HepG2 (cell line): ENCODE results near the gene TSPYL1. TPM values are rescaled to one million over a fixed set of nuclear protein-coding genes. Genes with fewer than 3 reads are reported as not detected.

Source experiments
- ATAC-seq: fragments of 200-7000 bp; cut with Tn5 transposase; 3 replicates; pipeline ENCODE4 v1.9.1; 2020; ENCODE audit warnings: mild to moderate bottlenecking, moderate library complexity
- BruUV-seq: library from RNA; stranded (reverse); fragments of 400-500 nt; replicated peaks from 2 replicates; lab custom pipeline; 2021; lab: Mats Ljungman, UMichigan
- CTCF ChIA-PET: fragments of 300-600 bp; formaldehyde crosslinking; extraction: SDS; loops from one replicate; lab custom pipeline; 2021; ENCODE audit warnings: low total read pairs, inconsistent platforms, low intra/inter-chr PET ratio; lab: Yijun Ruan, JAX
- POLR2A ChIA-PET: fragments of 350-600 bp; sonication (Branson Sonifier 250); formaldehyde crosslinking; loops from one replicate; lab custom pipeline; 2020; ENCODE audit warnings: antibody characterized with exemption, inconsistent platforms; lab: Yijun Ruan, JAX
- DNase-seq: peaks from one replicate; pipeline ENCODE4 v3.0.0-alpha.2; 2015; ENCODE audit warnings: low spot score
- FAIRE-seq: peaks from 3 replicates; lab custom pipeline; 2011; peaks lifted over from hg19 to GRCh38; lab: Jason Lieb, UNC
- H2AFZ ChIP-seq: one replicate; pipeline ENCODE4 v1.6.1; 2011; ENCODE audit warnings: low read length, inconsistent platforms
- H3K27ac ChIP-seq: fragments of 300-600 bp; 3 replicates; pipeline ENCODE4 v1.8.0; 2011; ENCODE audit warnings: mixed run types, mild to moderate bottlenecking, mixed read lengths, low read length, inconsistent platforms; ENCODE audit not compliant: insufficient read depth; ENCODE audit errors: extremely low read length
- H3K27me3 ChIP-seq, 2 experiments: fragments of 200-600 bp in 1 of 2; 2 replicates in 1 of 2; 3 replicates in 1 of 2; pipeline versions ENCODE4 v1.6.0 to v1.8.0; 2011; ENCODE audit warnings: low read length in 2 of 2, mild to moderate bottlenecking in 2 of 2, moderate library complexity in 2 of 2, inconsistent platforms in 1 of 2; ENCODE audit not compliant: insufficient read depth in 2 of 2, control insufficient read depth in 1 of 2
- H3K36me3 ChIP-seq, 2 experiments: fragments of 200-600 bp in 1 of 2; replicated peaks in 1 of 2; 2 replicates in 1 of 2; 3 replicates in 1 of 2; pipeline versions ENCODE4 v1.5.1 to v1.8.0; 2011; ENCODE audit warnings: low read length in 2 of 2, inconsistent platforms in 1 of 2; ENCODE audit not compliant: insufficient read depth in 2 of 2, control insufficient read depth in 1 of 2
- H3K4me1 ChIP-seq: 2 replicates; pipeline ENCODE4 v1.5.1; 2012; ENCODE audit warnings: low read length, inconsistent platforms; ENCODE audit not compliant: insufficient read depth
- H3K4me2 ChIP-seq: 2 replicates; pipeline ENCODE4 v1.6.0; 2011; ENCODE audit warnings: low read depth, low read length, inconsistent platforms
- H3K4me3 ChIP-seq, 3 experiments: fragments of 200-600 bp in 1 of 3; sonication (generic), shearing (Covaris generic) in 1 of 3; replicated peaks in 1 of 3; 2 replicates each; pipeline ENCODE4 v1.5.1; 2011 to 2016; ENCODE audit warnings: low read length in 3 of 3, inconsistent platforms in 2 of 3, low read depth in 2 of 3, mild to moderate bottlenecking in 2 of 3, control low read depth in 1 of 3, mixed read lengths in 1 of 3; ENCODE audit not compliant: insufficient read depth in 1 of 3
- H3K79me2 ChIP-seq: one replicate; pipeline ENCODE4 v1.6.1; 2011; ENCODE audit warnings: low read length, inconsistent platforms; ENCODE audit not compliant: insufficient read depth
- H3K9ac ChIP-seq: 2 replicates; pipeline ENCODE4 v1.6.0; 2011; ENCODE audit warnings: mild to moderate bottlenecking, low read depth, low read length, inconsistent platforms; ENCODE audit not compliant: insufficient read depth
- H3K9me3 ChIP-seq: 2 replicates; pipeline ENCODE4 v1.5.1; 2012; ENCODE audit warnings: mild to moderate bottlenecking, low read length
- H4K20me1 ChIP-seq: 2 replicates; pipeline ENCODE4 v1.6.0; 2011; ENCODE audit warnings: inconsistent platforms, mild to moderate bottlenecking, low read length, moderate library complexity; ENCODE audit not compliant: insufficient read depth
- AKNA ChIP-seq: sonication (generic); formaldehyde crosslinking; IDR thresholded peaks from 2 replicates; pipeline ENCODE4 v1.4.0; 2020; ENCODE audit warnings: missing genetic modification reagents, borderline replicate concordance
- ELK4 ChIP-seq: sonication (generic); formaldehyde crosslinking; IDR thresholded peaks from 2 replicates; pipeline ENCODE4 v1.9.0; 2021; ENCODE audit warnings: missing genetic modification reagents, borderline replicate concordance
- ETS1 ChIP-seq: sonication (generic); formaldehyde crosslinking; IDR thresholded peaks from 2 replicates; pipeline ENCODE4 v1.4.0; 2020; ENCODE audit warnings: missing genetic modification reagents
- GMEB2 ChIP-seq: IDR thresholded peaks from 2 replicates; pipeline ENCODE4 v1.6.1; 2016; ENCODE audit warnings: missing biosample characterization, missing genetic modification reagents, low read depth
- IRF1 ChIP-seq: sonication (generic); formaldehyde crosslinking; IDR thresholded peaks from 2 replicates; pipeline ENCODE4 v1.4.0; 2020; ENCODE audit warnings: low read depth, mild to moderate bottlenecking, missing genetic modification reagents
- KMT2B ChIP-seq: IDR thresholded peaks from 2 replicates; pipeline ENCODE4 v1.6.1; 2016; ENCODE audit warnings: missing genetic modification reagents, missing compliant biosample characterization
- TRAFD1 ChIP-seq: sonication (generic); formaldehyde crosslinking; IDR thresholded peaks from 2 replicates; pipeline ENCODE4 v1.5.1; 2020; ENCODE audit warnings: missing genetic modification reagents, mild to moderate bottlenecking, borderline replicate concordance
- ZNF430 ChIP-seq: sonication (generic); formaldehyde crosslinking; IDR thresholded peaks from 2 replicates; pipeline ENCODE4 v1.9.0; 2021; ENCODE audit warnings: mild to moderate bottlenecking, missing genetic modification reagents
- WGBS: methylation state at CpG from one replicate; pipeline ENCODE4 v1.1.6; 2017; ENCODE audit warnings: low lambda C conversion rate; 5-methylcytosine and 5-hydroxymethylcytosine counted together
- in situ Hi-C: cut with HindIII; loops from 2 replicates; pipeline ENCODE4 v1.10.0; 2017; ENCODE audit warnings: low pct_unique_long_range_greater_than_20kb; ENCODE audit not compliant: extremely low pct_ligation_motif_present
- intact Hi-C: fragments of 100-400 bp; cut with micrococcal nuclease; formaldehyde crosslinking; loops from one replicate; pipeline ENCODE4 v1.10.0; 2022; ENCODE audit not compliant: unreplicated experiment
- polyA plus RNA-seq, 8 experiments: library from polyadenylated mRNA; depleted of rRNA in 3 of 8; stranded (reverse) in 7 of 8; unstranded in 1 of 8; fragments of >200 nt; fragmentation: Illumina TruSeq in 4 of 8; extraction: Trizol in 4 of 8; gene quantifications; 2 replicates each; pipeline versions ENCODE4 v1.2.1 to v1.2.3, GENCODE V29; 2011 to 2016; ENCODE audit warnings: low read depth in 4 of 8, missing spikeins in 1 of 8, mixed read lengths in 1 of 8; ENCODE audit not compliant: insufficient read depth in 1 of 8
- total RNA-seq, 5 experiments: library from RNA; depleted of rRNA; stranded (reverse); fragments of >200 nt; fragmentation: Illumina TruSeq; extraction: Trizol; gene quantifications; 2 replicates each; pipeline ENCODE4 v1.2.3, GENCODE V29; 2016; ENCODE audit warnings: low read depth in 1 of 5

The TSPYL1 gene
- total and polyA plus RNA-seq, 2 of the 13 experiments (the other 11 are each of a cell fraction or from before 2014, with no cell fraction given) = 28.3 to 93.0 TPM

GRCh38 chr6:116291701-116292396, 12.1 kb upstream of the TSPYL1 start:
- DNase-seq = no peak
- in situ Hi-C loops = loop anchor here (25.0 kb wide), 1 partner anchor 370 kb away; the partner anchor contains the start of gene ZUP1
- intact Hi-C loops = loop anchor here (5.0 kb wide), 1 partner anchor 80 kb away; the partner anchor contains the start of gene DSE
- no peaks in the 10 kb centered on the region for H3K27me3 ChIP-seq
- no peaks in the 10 kb centered on the region for H3K4me1 ChIP-seq
- ChIA-PET POLR2A (no interaction called here), CTCF (no interaction called here)
- no peak overlapping the region for H3K9ac ChIP-seq
- H4K20me1 ChIP-seq = no peaks in the 10 kb centered on the region
- no peaks in the 10 kb centered on the region for H3K9me3 ChIP-seq
- TF ChIP-seq ELK4 (CRISPR knock-in tag) = no peak
- TF ChIP-seq KMT2B (CRISPR knock-in tag) = no peak
- TF ChIP-seq IRF1 (CRISPR knock-in tag) = no peak
- no peak for TF ChIP-seq ZNF430 (CRISPR knock-in tag)
- TF ChIP-seq ETS1 (CRISPR knock-in tag) = no peak
- no peak for TF ChIP-seq AKNA (CRISPR knock-in tag)
- no peak for TF ChIP-seq GMEB2 (CRISPR knock-in tag)
- no peak for TF ChIP-seq TRAFD1 (CRISPR knock-in tag)
- TF ChIP-seq, all 625 proteins: peak for 0
- H3K4me3 ChIP-seq = no peak overlapping the region
- WGBS = 59% methylated on average over 4 of the region's 4 CpGs
- ATAC-seq = no peak
- no peaks in the 10 kb centered on the region for H3K36me3 ChIP-seq
- H3K79me2 ChIP-seq = no peaks in the 10 kb centered on the region
- no peak overlapping the region for H2AFZ ChIP-seq
- FAIRE-seq = no peak
- BruUV-seq = no TSS peak
- no peak overlapping the region for H3K4me2 ChIP-seq
- no peak overlapping the region for H3K27ac ChIP-seq
